ENCODE measurements around the gene PLEKHA8. TPM values are rescaled to one million over a fixed set of nuclear protein-coding genes. Genes with fewer than 3 reads are reported as not detected.
"Not testable (repeated sequence)": the region's sequence is repeated elsewhere in the genome, so short reads cannot be mapped to it uniquely, and the experiment has no call there.

Gene PLEKHA8
- total RNA-seq, 1 experiment from 2014 or later: 8.4 TPM

DNA sequence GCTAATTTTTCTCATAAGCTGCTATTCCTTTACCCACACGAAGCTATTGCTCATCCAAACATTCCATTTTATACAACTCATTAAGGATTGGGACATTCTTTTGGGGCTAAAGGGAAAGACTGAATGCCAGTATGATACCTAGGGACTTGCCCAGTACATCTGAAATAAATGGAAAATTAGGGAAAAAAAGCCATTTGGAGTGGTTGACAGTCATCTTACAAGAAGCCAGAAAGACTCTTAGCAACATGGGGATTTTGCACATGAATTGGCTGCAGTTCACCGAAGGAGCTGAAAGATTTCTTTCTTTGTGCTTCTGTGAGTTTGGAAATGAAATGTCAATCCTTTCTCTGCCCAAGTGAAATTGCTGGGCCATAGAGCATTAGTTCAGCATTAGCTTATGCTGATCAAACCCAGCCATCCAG is 63.3 kb downstream of the PLEKHA8 start:
- Histone ChIP-seq H3F3A (ENCODE audit: low read length, unreplicated experiment) (no peaks in the 10 kb centered on the region), H4K20me1 (ENCODE audit: low read length) (no peaks in the 10 kb centered on the region), H3K36me3 (ENCODE audit: low read depth, low read length) (no peaks in the 10 kb centered on the region), H2AFZ (ENCODE audit: low read length) (no peak overlapping the region), H3K9me2 (replicated peaks; ENCODE audit: low read length) (no peaks in the 10 kb centered on the region), H3K4me2 (ENCODE audit: low read length) (peak overlapping the region; percentile 57), H3K9me3 (ENCODE audit: low read length) (no peaks in the 10 kb centered on the region), H3K4me1 (ENCODE audit: insufficient read depth, low read length) (peaks cover 21% of the 10 kb centered on the region), H3K27me3 (ENCODE audit: low read length) (no peaks in the 10 kb centered on the region), H3K9ac (ENCODE audit: low read length) (no peak overlapping the region), H3K79me2 (ENCODE audit: low read length) (no peaks in the 10 kb centered on the region), H3K4me3 (ENCODE audit: low read length) (no peak overlapping the region), H3K27ac (ENCODE audit: low read length) (peak overlapping the region; percentile 25)
- BruUV-seq (replicated peaks): no TSS peak
- intact Hi-C loops (cut with micrococcal nuclease): loop anchor here (2.0 kb wide), 1 partner anchor 51 kb away; no protein-coding TSS in a partner anchor
- TF ChIP-seq EZH2 (IDR thresholded peaks at IDR 0.05; ENCODE audit: low read length, unreplicated experiment): no peak
- TF ChIP-seq, protein P1, sequence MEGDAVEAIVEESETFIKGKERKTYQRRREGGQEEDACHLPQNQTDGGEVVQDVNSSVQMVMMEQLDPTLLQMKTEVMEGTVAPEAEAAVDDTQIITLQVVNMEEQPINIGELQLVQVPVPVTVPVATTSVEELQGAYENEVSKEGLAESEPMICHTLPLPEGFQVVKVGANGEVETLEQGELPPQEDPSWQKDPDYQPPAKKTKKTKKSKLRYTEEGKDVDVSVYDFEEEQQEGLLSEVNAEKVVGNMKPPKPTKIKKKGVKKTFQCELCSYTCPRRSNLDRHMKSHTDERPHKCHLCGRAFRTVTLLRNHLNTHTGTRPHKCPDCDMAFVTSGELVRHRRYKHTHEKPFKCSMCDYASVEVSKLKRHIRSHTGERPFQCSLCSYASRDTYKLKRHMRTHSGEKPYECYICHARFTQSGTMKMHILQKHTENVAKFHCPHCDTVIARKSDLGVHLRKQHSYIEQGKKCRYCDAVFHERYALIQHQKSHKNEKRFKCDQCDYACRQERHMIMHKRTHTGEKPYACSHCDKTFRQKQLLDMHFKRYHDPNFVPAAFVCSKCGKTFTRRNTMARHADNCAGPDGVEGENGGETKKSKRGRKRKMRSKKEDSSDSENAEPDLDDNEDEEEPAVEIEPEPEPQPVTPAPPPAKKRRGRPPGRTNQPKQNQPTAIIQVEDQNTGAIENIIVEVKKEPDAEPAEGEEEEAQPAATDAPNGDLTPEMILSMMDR (conservative IDR thresholded peaks at IDR 0.05; ENCODE audit: low read depth, low read length): no peak
- TF ChIP-seq EZH2phosphoT487 (IDR thresholded peaks at IDR 0.05; ENCODE audit: borderline replicate concordance, low read length): no peak
- DNase-seq (peak; percentile 85), ATAC-seq (peak; percentile 94)
- POLR2A ChIA-PET (ENCODE audit: unreplicated experiment): no interaction called here
- CTCF ChIA-PET: interaction anchor here (1.0 kb wide), 1 partner anchor 81 kb away, joined by 3 read pairs; no protein-coding TSS in a partner anchor

DNA sequence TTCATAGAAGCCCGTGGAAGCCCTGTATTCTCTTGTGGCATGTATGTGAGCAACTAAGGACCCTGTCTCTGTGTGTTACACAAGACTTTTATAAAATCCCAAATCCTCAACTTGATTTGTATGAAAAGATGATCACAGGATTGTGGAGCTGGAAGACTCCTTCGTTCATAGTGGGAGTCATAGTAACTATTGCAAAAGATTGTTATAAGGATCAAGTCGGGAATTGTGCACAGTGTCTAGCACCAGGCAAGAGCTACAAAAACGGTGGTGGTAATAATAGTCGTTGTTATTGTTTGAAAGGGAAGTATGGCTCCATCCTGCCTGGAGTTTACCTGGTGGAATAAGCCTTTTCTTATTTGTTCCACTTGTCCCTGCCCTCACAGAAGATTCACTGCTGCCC is 63.8 kb downstream of the PLEKHA8 start:
- H3K27ac ChIP-seq (ENCODE audit: low read length): peak overlapping the region; percentile 25
- H3K36me3 ChIP-seq (ENCODE audit: low read depth, low read length): no peaks in the 10 kb centered on the region
- H3K4me2 ChIP-seq (ENCODE audit: low read length): peak overlapping the region; percentile 57
- no peak overlapping the region for H3K9ac ChIP-seq (ENCODE audit: low read length)
- H3K9me2 ChIP-seq (replicated peaks; ENCODE audit: low read length): no peaks in the 10 kb centered on the region
- no peaks in the 10 kb centered on the region for H3F3A ChIP-seq (ENCODE audit: low read length, unreplicated experiment)
- TF ChIP-seq EZH2phosphoT487 (IDR thresholded peaks at IDR 0.05; ENCODE audit: borderline replicate concordance, low read length): no peak
- TF ChIP-seq EZH2 (IDR thresholded peaks at IDR 0.05; ENCODE audit: low read length, unreplicated experiment): no peak
- TF ChIP-seq, protein P1 (conservative IDR thresholded peaks at IDR 0.05; ENCODE audit: low read depth, low read length): no peak
- no peak for DNase-seq
- no peak overlapping the region for H2AFZ ChIP-seq (ENCODE audit: low read length)
- no peaks in the 10 kb centered on the region for H3K27me3 ChIP-seq (ENCODE audit: low read length)
- H3K9me3 ChIP-seq (ENCODE audit: low read length): no peaks in the 10 kb centered on the region
- ChIA-PET CTCF (no interaction called here), POLR2A (ENCODE audit: unreplicated experiment) (no interaction called here)
- intact Hi-C loops (cut with micrococcal nuclease): loop anchor here (2.0 kb wide), 1 partner anchor 51 kb away; no protein-coding TSS in a partner anchor
- H3K4me1 ChIP-seq (ENCODE audit: insufficient read depth, low read length): peaks cover 21% of the 10 kb centered on the region
- no peaks in the 10 kb centered on the region for H4K20me1 ChIP-seq (ENCODE audit: low read length)
- no peaks in the 10 kb centered on the region for H3K79me2 ChIP-seq (ENCODE audit: low read length)
- no peak for ATAC-seq
- BruUV-seq (replicated peaks): no TSS peak
- H3K4me3 ChIP-seq (ENCODE audit: low read length): no peak overlapping the region

DNA sequence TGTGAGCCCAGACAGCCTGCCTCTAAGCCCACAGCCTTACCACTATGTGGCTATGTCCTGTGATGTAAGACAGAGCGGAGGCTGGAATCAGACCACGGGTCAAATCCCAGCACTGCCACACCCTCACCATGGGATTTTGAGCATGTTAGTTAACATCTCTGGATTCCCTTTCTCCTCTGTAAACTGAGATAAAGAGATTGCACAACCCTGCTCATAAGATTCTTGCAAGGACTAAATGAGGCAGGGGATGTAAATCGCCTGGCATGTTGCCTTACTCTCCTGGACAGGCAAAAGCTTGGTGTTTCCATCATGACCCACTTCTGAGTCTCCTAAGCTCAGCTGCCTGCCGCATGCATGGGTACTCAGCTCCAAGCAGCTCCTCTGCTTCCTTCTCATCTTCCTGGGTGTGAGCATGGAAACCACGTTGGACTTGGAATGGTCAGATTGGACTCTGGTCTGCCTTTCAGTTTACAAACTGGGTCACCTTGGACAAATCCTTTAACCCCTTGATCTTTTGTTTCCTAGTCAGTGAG is 65.3 kb downstream of the PLEKHA8 start:
- Histone ChIP-seq H3K4me1 (ENCODE audit: insufficient read depth, low read length) (peaks cover 21% of the 10 kb centered on the region), H2AFZ (ENCODE audit: low read length) (no peak overlapping the region), H3K27me3 (ENCODE audit: low read length) (no peaks in the 10 kb centered on the region), H3K36me3 (ENCODE audit: low read depth, low read length) (no peaks in the 10 kb centered on the region), H3K4me3 (ENCODE audit: low read length) (no peak overlapping the region), H3K4me2 (ENCODE audit: low read length) (no peak overlapping the region), H3K79me2 (ENCODE audit: low read length) (no peaks in the 10 kb centered on the region), H3K9ac (ENCODE audit: low read length) (no peak overlapping the region), H3K27ac (ENCODE audit: low read length) (no peak overlapping the region), H3F3A (ENCODE audit: low read length, unreplicated experiment) (no peaks in the 10 kb centered on the region), H4K20me1 (ENCODE audit: low read length) (no peaks in the 10 kb centered on the region), H3K9me3 (ENCODE audit: low read length) (no peaks in the 10 kb centered on the region), H3K9me2 (replicated peaks; ENCODE audit: low read length) (no peaks in the 10 kb centered on the region)
- CTCF ChIA-PET: interaction anchor here (0.5 kb wide), 1 partner anchor 190 kb away, joined by 5 read pairs; no protein-coding TSS in a partner anchor
- POLR2A ChIA-PET (ENCODE audit: unreplicated experiment): no interaction called here
- intact Hi-C loops (cut with micrococcal nuclease): no loop called here
- no peak for DNase-seq
- no TSS peak for BruUV-seq (replicated peaks)
- no peak for TF ChIP-seq EZH2 (IDR thresholded peaks at IDR 0.05; ENCODE audit: low read length, unreplicated experiment)
- TF ChIP-seq, protein P1 (conservative IDR thresholded peaks at IDR 0.05; ENCODE audit: low read depth, low read length): no peak
- no peak for TF ChIP-seq EZH2phosphoT487 (IDR thresholded peaks at IDR 0.05; ENCODE audit: borderline replicate concordance, low read length)
- no peak for ATAC-seq

DNA sequence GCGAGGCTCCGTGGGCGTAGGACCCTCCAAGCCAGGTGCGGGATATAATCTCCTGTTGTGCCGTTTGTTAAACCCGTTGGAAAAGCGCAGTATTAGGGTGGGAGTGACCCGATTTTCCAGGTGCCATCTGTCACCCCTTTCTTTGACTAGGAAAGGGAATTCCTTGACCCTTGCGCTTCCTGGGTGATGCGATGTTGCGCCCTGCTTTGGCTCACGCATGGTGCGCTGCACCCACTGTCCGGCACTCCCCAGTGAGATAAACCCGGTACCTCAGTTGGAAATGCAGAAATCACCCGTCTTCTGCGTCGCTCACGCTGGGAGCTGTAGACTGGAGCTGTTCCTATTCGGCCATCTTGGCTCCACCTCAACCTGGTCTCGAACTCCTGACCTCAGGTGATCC is 70.4 kb downstream of the PLEKHA8 start:
- H3K79me2 ChIP-seq (ENCODE audit: low read length); ATAC-seq; H3K36me3 ChIP-seq (ENCODE audit: low read depth, low read length); POLR2A ChIA-PET (ENCODE audit: unreplicated experiment); H3F3A ChIP-seq (ENCODE audit: low read length, unreplicated experiment); DNase-seq; intact Hi-C loops (cut with micrococcal nuclease); H3K9me2 ChIP-seq (replicated peaks; ENCODE audit: low read length); H3K4me3 ChIP-seq (ENCODE audit: low read length); H3K27me3 ChIP-seq (ENCODE audit: low read length); H3K9ac ChIP-seq (ENCODE audit: low read length); H3K4me2 ChIP-seq (ENCODE audit: low read length); H3K27ac ChIP-seq (ENCODE audit: low read length); CTCF ChIA-PET; BruUV-seq (replicated peaks); H3K4me1 ChIP-seq (ENCODE audit: insufficient read depth, low read length); H4K20me1 ChIP-seq (ENCODE audit: low read length); H3K9me3 ChIP-seq (ENCODE audit: low read length); H2AFZ ChIP-seq (ENCODE audit: low read length): not testable (repeated sequence)

Measured in PC-3 (cell line).